H1 (cell line): ENCODE measurements around the gene DPP3. TPM values are rescaled to one million over a fixed set of nuclear protein-coding genes. Genes with fewer than 3 reads are reported as not detected.

Experiments
- CTCF ChIA-PET: fragments of 300-600 bp; sonication (Branson Sonifier 250); formaldehyde crosslinking; loops from one replicate; lab custom pipeline; 2021; ENCODE audit not compliant: partially characterized antibody; lab: Charles Lee
- POLR2A ChIA-PET: fragments of 300-600 bp; sonication (Branson Sonifier 250); formaldehyde crosslinking; loops from one replicate; lab custom pipeline; 2021; ENCODE audit warnings: inconsistent platforms; ENCODE audit not compliant: partially characterized antibody; lab: Charles Lee
- DNase-seq, 2 experiments: peaks; one replicate each; pipeline versions ENCODE4 v3.0.0 to v3.0.0-alpha.2; 2010 to 2022; ENCODE audit warnings: low spot score in 2 of 2, low read depth in 1 of 2, mixed read lengths in 1 of 2
- FAIRE-seq: peaks from 2 replicates; lab custom pipeline; 2011; peaks lifted over from hg19 to GRCh38; lab: Jason Lieb, UNC
- H2AFZ ChIP-seq: 2 replicates; pipeline ENCODE4 v1.8.1; 2012; ENCODE audit warnings: low read length, inconsistent platforms
- H2AK5ac ChIP-seq: 2 replicates; pipeline ENCODE4 v1.6.1; 2013; ENCODE audit warnings: low read depth, low read length
- H2BK120ac ChIP-seq: replicated peaks from 2 replicates; pipeline ENCODE3; 2013; ENCODE audit warnings: low read depth, low read length, inconsistent platforms
- H2BK12ac ChIP-seq: 2 replicates; pipeline ENCODE4 v1.6.1; 2013; ENCODE audit warnings: low read depth, low read length
- H2BK15ac ChIP-seq: 2 replicates; pipeline ENCODE4 v1.6.1; 2013; ENCODE audit warnings: low read length
- H2BK20ac ChIP-seq: 2 replicates; pipeline ENCODE4 v1.6.1; 2013; ENCODE audit warnings: low read length
- H2BK5ac ChIP-seq: 2 replicates; pipeline ENCODE4 v1.6.1; 2013; ENCODE audit warnings: low read depth, low read length
- H3K14ac ChIP-seq: 2 replicates; pipeline ENCODE4 v1.6.1; 2013; ENCODE audit warnings: inconsistent platforms; ENCODE audit not compliant: insufficient read length
- H3K18ac ChIP-seq: 2 replicates; pipeline ENCODE4 v1.6.1; 2013; ENCODE audit warnings: low read length; ENCODE audit errors: extremely low read depth
- H3K23ac ChIP-seq: 2 replicates; pipeline ENCODE4 v1.6.1; 2013; ENCODE audit warnings: inconsistent platforms; ENCODE audit not compliant: insufficient read length
- H3K23me2 ChIP-seq: 2 replicates; pipeline ENCODE4 v1.6.1; 2013; ENCODE audit warnings: low read depth, low read length
- H3K27ac ChIP-seq: 2 replicates; pipeline ENCODE4 v1.6.1; 2011; ENCODE audit warnings: low read depth, low read length, inconsistent platforms
- H3K27me3 ChIP-seq, 4 experiments: replicated peaks in 1 of 4; 1 replicate in 1 of 4; 2 replicates in 3 of 4; pipeline versions ENCODE4 v1.6.1 to v1.8.1; 2011 to 2013; ENCODE audit warnings: low read length in 3 of 4, mild to moderate bottlenecking in 3 of 4, inconsistent platforms in 2 of 4, mixed read lengths in 2 of 4, moderate library complexity in 1 of 4; ENCODE audit not compliant: control insufficient read depth in 3 of 4, insufficient read depth in 3 of 4; ENCODE audit errors: extremely low read depth in 1 of 4
- H3K36me3 ChIP-seq, 4 experiments: 2 replicates each; pipeline versions ENCODE4 v1.6.1 to v1.8.1; 2011 to 2013; ENCODE audit warnings: mild to moderate bottlenecking in 4 of 4, low read length in 3 of 4, moderate library complexity in 2 of 4, control low read depth in 1 of 4, inconsistent platforms in 1 of 4; ENCODE audit not compliant: insufficient read depth in 4 of 4, control insufficient read depth in 2 of 4
- H3K4ac ChIP-seq: replicated peaks from 2 replicates; pipeline ENCODE3; 2013; ENCODE audit warnings: low read length, low read depth, mixed read lengths, inconsistent platforms; ENCODE audit not compliant: insufficient read length
- H3K4me1 ChIP-seq, 4 experiments: replicated peaks in 1 of 4; 1 replicate in 1 of 4; 2 replicates in 3 of 4; pipeline versions ENCODE4 v1.6.1 to v1.8.1; 2011 to 2013; ENCODE audit warnings: low read length in 3 of 4, inconsistent platforms in 2 of 4, mixed read lengths in 1 of 4; ENCODE audit not compliant: insufficient read depth in 4 of 4, control insufficient read depth in 3 of 4
- H3K4me2 ChIP-seq, 2 experiments: 2 replicates each; pipeline versions ENCODE4 v1.6.1 to v1.8.1; 2011 to 2013; ENCODE audit warnings: low read depth in 2 of 2, low read length in 2 of 2, control low read depth in 1 of 2, inconsistent platforms in 1 of 2, mild to moderate bottlenecking in 1 of 2; ENCODE audit not compliant: insufficient read depth in 1 of 2
- H3K4me3 ChIP-seq, 4 experiments: fragments of 200-600, 300-600 bp in 1 of 4; sonication (generic), shearing (Covaris generic), sonication (Bioruptor Twin) in 1 of 4; 2 replicates each; pipeline versions ENCODE4 v1.5.1 to v1.8.1; 2011 to 2016; ENCODE audit warnings: low read length in 4 of 4, low read depth in 3 of 4, control low read depth in 2 of 4, inconsistent platforms in 2 of 4, mild to moderate bottlenecking in 2 of 4, mixed read lengths in 1 of 4, moderate library complexity in 1 of 4; ENCODE audit not compliant: insufficient read depth in 2 of 4; ENCODE audit errors: extremely low read depth in 1 of 4
- H3K56ac ChIP-seq: replicated peaks from 2 replicates; pipeline ENCODE3; 2013; ENCODE audit warnings: low read depth, mild to moderate bottlenecking, mixed read lengths, low read length, inconsistent platforms; ENCODE audit not compliant: insufficient read length
- H3K79me1 ChIP-seq: 2 replicates; pipeline ENCODE4 v1.6.1; 2013; ENCODE audit warnings: low read depth, low read length, control low read depth
- H3K79me2 ChIP-seq, 2 experiments: 2 replicates each; pipeline versions ENCODE4 v1.6.1 to v1.8.1; 2012 to 2013; ENCODE audit warnings: low read length in 2 of 2, mild to moderate bottlenecking in 2 of 2, inconsistent platforms in 1 of 2; ENCODE audit not compliant: insufficient read depth in 2 of 2, control insufficient read depth in 1 of 2
- H3K9ac ChIP-seq, 4 experiments: replicated peaks in 1 of 4; 1 replicate in 1 of 4; 2 replicates in 3 of 4; pipeline versions ENCODE4 v1.6.1 to v1.8.1; 2011 to 2013; ENCODE audit warnings: low read depth in 3 of 4, low read length in 3 of 4, control low read depth in 2 of 4, mild to moderate bottlenecking in 2 of 4, moderate library complexity in 2 of 4, inconsistent platforms in 1 of 4; ENCODE audit errors: extremely low read depth in 1 of 4
- H3K9me3 ChIP-seq, 2 experiments: 2 replicates each; pipeline versions ENCODE4 v1.6.1 to v1.8.1; 2012 to 2013; ENCODE audit warnings: mild to moderate bottlenecking in 2 of 2, moderate library complexity in 2 of 2, control low read depth in 1 of 2, inconsistent platforms in 1 of 2, low read depth in 1 of 2, low read length in 1 of 2, mixed read lengths in 1 of 2; ENCODE audit not compliant: insufficient read depth in 2 of 2
- H4K20me1 ChIP-seq, 2 experiments: replicated peaks in 1 of 2; 2 replicates each; pipeline versions ENCODE3 to v1.8.1; 2011 to 2013; ENCODE audit warnings: inconsistent platforms in 2 of 2, low read length in 2 of 2, mild to moderate bottlenecking in 1 of 2; ENCODE audit not compliant: insufficient read depth in 2 of 2, control insufficient read depth in 1 of 2
- H4K5ac ChIP-seq: 2 replicates; pipeline ENCODE4 v1.6.1; 2013; ENCODE audit warnings: low read length, low read depth, mixed read lengths, inconsistent platforms; ENCODE audit not compliant: insufficient read length
- H4K8ac ChIP-seq: 2 replicates; pipeline ENCODE4 v1.8.0; 2013; ENCODE audit warnings: mild to moderate bottlenecking, moderate library complexity, low read length, inconsistent platforms; ENCODE audit not compliant: insufficient read depth; ENCODE audit errors: extremely low read depth
- H4K91ac ChIP-seq: replicated peaks from 2 replicates; pipeline ENCODE3; 2013; ENCODE audit warnings: low read length, mixed read lengths, inconsistent platforms; ENCODE audit not compliant: insufficient read length
- CHD1 ChIP-seq: IDR thresholded peaks from 2 replicates; pipeline ENCODE4 v1.6.1; 2012; ENCODE audit warnings: low read depth, low read length, improper control_type of control experiment
- JUN ChIP-seq: IDR thresholded peaks from 2 replicates; pipeline ENCODE4 v1.6.1; 2011; ENCODE audit warnings: low read depth, mild to moderate bottlenecking, improper control_type of control experiment, low read length
- SAP30 ChIP-seq: fragments of 300-600 bp; sonication (generic); IDR thresholded peaks from 2 replicates; pipeline ENCODE4 v1.7.1; 2012; ENCODE audit warnings: low read length, moderate library complexity, mild to moderate bottlenecking, inconsistent platforms; ENCODE audit not compliant: insufficient read depth, insufficient replicate concordance
- SIRT6 ChIP-seq: IDR thresholded peaks from one replicate; pipeline ENCODE4 v1.7.1; 2012; ENCODE audit warnings: low read length, inconsistent platforms
- SP4 ChIP-seq: IDR thresholded peaks from 2 replicates; pipeline ENCODE4 v1.6.1; 2012; ENCODE audit warnings: low read length, inconsistent platforms
- SUZ12 ChIP-seq: fragments of 200-600 bp; sonication (generic); IDR thresholded peaks from 2 replicates; pipeline ENCODE4 v1.6.1; 2012; ENCODE audit warnings: mild to moderate bottlenecking, inconsistent platforms, low read length, moderate library complexity, mixed read lengths
- TBP ChIP-seq: IDR thresholded peaks from 2 replicates; pipeline ENCODE4 v1.6.1; 2011; ENCODE audit warnings: low read depth, low read length, improper control_type of control experiment
- WGBS, 2 experiments: shearing (Covaris generic) in 1 of 2; methylation state at CpG; one replicate each; pipeline versions ENCODE4 v1.1.6 to v1.1.7; 2013 to 2015; ENCODE audit warnings: low lambda C conversion rate in 2 of 2, mixed read lengths in 2 of 2, inconsistent platforms in 1 of 2, low coverage in 1 of 2, missing lambda C conversion rate in 1 of 2; ENCODE audit not compliant: insufficient replicate concordance in 2 of 2, insufficient coverage in 1 of 2, insufficient read length in 1 of 2; ENCODE audit errors: extremely low coverage in 1 of 2, missing lambda C conversion rate in 1 of 2; 5-methylcytosine and 5-hydroxymethylcytosine counted together
- polyA plus RNA-seq, 7 experiments: library from polyadenylated mRNA; depleted of rRNA in 3 of 7; stranded (reverse) in 5 of 7; unstranded in 2 of 7; fragments of >200 nt in 5 of 7; fragments of 200-250 nt in 2 of 7; gene quantifications; 1 replicate in 5 of 7; 2 replicates in 1 of 7; 4 replicates in 1 of 7; pipeline versions ENCODE4 v1.2.1 to v1.2.3, GENCODE V29; 2011 to 2013; ENCODE audit warnings: missing spikeins in 2 of 7, mixed read lengths in 2 of 7
- total RNA-seq: library from RNA; stranded (reverse); fragmentation: NEBNext Ultra II Directional; extraction: Animal tissue kit (Norgen Biotek cat#: 25700); gene quantifications from 2 replicates; pipeline ENCODE4 v1.2.1, GENCODE V29; 2021

The DPP3 gene
- total and polyA plus RNA-seq, 2 of the 8 experiments (the other 6 are each of a cell fraction or from before 2014, with no cell fraction given), result 75.1 to 82.7 TPM

GRCh38 chr11:66459138-66459778, 21.0 kb upstream of the DPP3 start:
- no peak overlapping the region for H2BK5ac ChIP-seq
- no peak for TF ChIP-seq SP4
- no peak for TF ChIP-seq SAP30
- no peak for TF ChIP-seq SUZ12
- no peak for TF ChIP-seq JUN
- TF ChIP-seq CHD1, result no peak
- TF ChIP-seq SIRT6, result no peak
- TF ChIP-seq TBP, result no peak
- 82% methylated on average over 5 of the region's 5 CpGs; no CpG with 5 or more reads in 1 of the 2 experiments for WGBS, 2 experiments
- H3K79me1 ChIP-seq, result no peaks in the 10 kb centered on the region
- H3K23me2 ChIP-seq, result no peaks in the 10 kb centered on the region; the same call in 1 of the 2 replicates
- H3K36me3 ChIP-seq, result no peaks in the 10 kb centered on the region; a peak in 1 of 8 replicates
- no peak overlapping the region for H3K56ac ChIP-seq
- no peak overlapping the region for H3K9ac ChIP-seq
- peaks cover 4% of the 10 kb centered on the region in 2 experiments; a peak in 2 of 4 replicates for H3K9me3 ChIP-seq
- H2AK5ac ChIP-seq, result no peak overlapping the region
- no peak overlapping the region for H3K4ac ChIP-seq
- H3K4me1 ChIP-seq, result no peaks in the 10 kb centered on the region
- no peak overlapping the region for H4K5ac ChIP-seq
- no peak overlapping the region for H2BK20ac ChIP-seq
- H3K4me2 ChIP-seq, result no peak overlapping the region
- no peak overlapping the region for H3K27ac ChIP-seq
- no peak overlapping the region for H2AFZ ChIP-seq
- H2BK12ac ChIP-seq, result no peak overlapping the region
- POLR2A ChIA-PET, result interaction anchor here (0.6 to 1.6 kb wide), 7 partner anchors 8 to 220 kb away, joined by 3 to 7 read pairs (median 3); partner anchors contain the start of genes DPP3 and MRPL11
- H3K27me3 ChIP-seq, result no peaks in the 10 kb centered on the region
- no peak overlapping the region for H3K4me3 ChIP-seq
- H4K20me1 ChIP-seq, result no peaks in the 10 kb centered on the region
- H2BK120ac ChIP-seq, result no peak overlapping the region
- H3K79me2 ChIP-seq, result no peaks in the 10 kb centered on the region
- no peak overlapping the region for H2BK15ac ChIP-seq
- no peak overlapping the region for H4K8ac ChIP-seq
- CTCF ChIA-PET, result interaction anchor here (0.5 to 1.6 kb wide), 8 partner anchors 19 to 51 kb away, joined by 3 to 4 read pairs (median 3); partner anchors contain the start of genes DPP3 and MRPL11
- H3K14ac ChIP-seq, result no peak overlapping the region
- H3K18ac ChIP-seq, result no peak overlapping the region
- FAIRE-seq (no peak), DNase-seq (no peak)
- H3K23ac ChIP-seq, result no peak overlapping the region
- no peak overlapping the region for H4K91ac ChIP-seq
